ENCODE results near the gene KREMEN1. TPM values are rescaled to one million over a fixed set of nuclear protein-coding genes. Genes with fewer than 3 reads are reported as not detected.

Gene KREMEN1
- total RNA-seq, 3 donors from 2014 or later = 18.3 to 35.1 (median 28.6) TPM

GRCh38 chr22:29149841-29150555 lies 77.2 kb downstream of the KREMEN1 start:
- H3K36me3 ChIP-seq (ENCODE audit: low read depth) = no peaks in the 10 kb centered on the region
- intact Hi-C loops (cut with DNase I, micrococcal nuclease) = no loop called here
- DNase-seq = peak in 2 of 3 donors; percentile 20 to 27

DNA sequence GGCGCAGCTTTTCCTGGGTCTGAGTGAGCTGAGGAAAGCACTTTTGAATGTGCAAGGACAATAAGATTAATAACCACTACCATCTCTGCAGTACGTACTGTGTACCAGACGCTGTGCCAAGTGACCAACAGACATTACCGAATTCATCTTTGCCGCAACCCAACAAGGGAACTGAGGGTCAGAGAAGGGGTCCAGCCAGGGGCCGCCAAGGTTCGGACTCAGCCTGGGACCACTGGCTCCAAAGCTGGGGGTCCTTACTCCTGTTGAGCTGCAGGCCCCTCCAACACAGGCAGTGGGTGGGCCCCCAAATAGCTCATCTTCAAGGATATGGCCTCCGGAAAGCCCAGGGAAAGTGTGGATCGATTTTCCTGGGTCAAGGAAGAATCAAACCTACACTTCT lies 77.9 kb downstream of the KREMEN1 start:
- H3K4me3 ChIP-seq = no peak overlapping the region
- intact Hi-C loops (cut with DNase I, micrococcal nuclease) = no loop called here
- H3K36me3 ChIP-seq (ENCODE audit: low read depth) = no peaks in the 10 kb centered on the region
- ATAC-seq (no peak), DNase-seq (peak in 1 of 3 donors; percentile 20)
- peaks cover 3% of the 10 kb centered on the region for H3K4me1 ChIP-seq (ENCODE audit: low read depth)
- TF ChIP-seq, protein P1, sequence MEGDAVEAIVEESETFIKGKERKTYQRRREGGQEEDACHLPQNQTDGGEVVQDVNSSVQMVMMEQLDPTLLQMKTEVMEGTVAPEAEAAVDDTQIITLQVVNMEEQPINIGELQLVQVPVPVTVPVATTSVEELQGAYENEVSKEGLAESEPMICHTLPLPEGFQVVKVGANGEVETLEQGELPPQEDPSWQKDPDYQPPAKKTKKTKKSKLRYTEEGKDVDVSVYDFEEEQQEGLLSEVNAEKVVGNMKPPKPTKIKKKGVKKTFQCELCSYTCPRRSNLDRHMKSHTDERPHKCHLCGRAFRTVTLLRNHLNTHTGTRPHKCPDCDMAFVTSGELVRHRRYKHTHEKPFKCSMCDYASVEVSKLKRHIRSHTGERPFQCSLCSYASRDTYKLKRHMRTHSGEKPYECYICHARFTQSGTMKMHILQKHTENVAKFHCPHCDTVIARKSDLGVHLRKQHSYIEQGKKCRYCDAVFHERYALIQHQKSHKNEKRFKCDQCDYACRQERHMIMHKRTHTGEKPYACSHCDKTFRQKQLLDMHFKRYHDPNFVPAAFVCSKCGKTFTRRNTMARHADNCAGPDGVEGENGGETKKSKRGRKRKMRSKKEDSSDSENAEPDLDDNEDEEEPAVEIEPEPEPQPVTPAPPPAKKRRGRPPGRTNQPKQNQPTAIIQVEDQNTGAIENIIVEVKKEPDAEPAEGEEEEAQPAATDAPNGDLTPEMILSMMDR (IDR thresholded peaks at IDR 0.05) = no peak
- H3K9me3 ChIP-seq = no peaks in the 10 kb centered on the region

More at GRCh38 chr22:29149841-29150555, 77.2 kb downstream of the KREMEN1 start:
- no peaks in the 10 kb centered on the region for H3K9me3 ChIP-seq
- TF ChIP-seq, protein P1 (IDR thresholded peaks at IDR 0.05) = no peak
- ATAC-seq = no peak
- peaks cover 3% of the 10 kb centered on the region for H3K4me1 ChIP-seq (ENCODE audit: low read depth)
- H3K4me3 ChIP-seq = no peak overlapping the region

GRCh38 chr22:29151316-29151715 lies 78.5 kb downstream of the KREMEN1 start:
- DNase-seq = peak in 1 of 3 donors; percentile 8
- Histone ChIP-seq H3K4me1 (ENCODE audit: low read depth) (peaks cover 3% of the 10 kb centered on the region), H3K36me3 (ENCODE audit: low read depth) (no peaks in the 10 kb centered on the region), H3K9me3 (no peaks in the 10 kb centered on the region), H3K4me3 (no peak overlapping the region)
- no peak for ATAC-seq
- TF ChIP-seq, protein P1 (IDR thresholded peaks at IDR 0.05) = no peak
- intact Hi-C loops (cut with DNase I, micrococcal nuclease) = no loop called here

DNA sequence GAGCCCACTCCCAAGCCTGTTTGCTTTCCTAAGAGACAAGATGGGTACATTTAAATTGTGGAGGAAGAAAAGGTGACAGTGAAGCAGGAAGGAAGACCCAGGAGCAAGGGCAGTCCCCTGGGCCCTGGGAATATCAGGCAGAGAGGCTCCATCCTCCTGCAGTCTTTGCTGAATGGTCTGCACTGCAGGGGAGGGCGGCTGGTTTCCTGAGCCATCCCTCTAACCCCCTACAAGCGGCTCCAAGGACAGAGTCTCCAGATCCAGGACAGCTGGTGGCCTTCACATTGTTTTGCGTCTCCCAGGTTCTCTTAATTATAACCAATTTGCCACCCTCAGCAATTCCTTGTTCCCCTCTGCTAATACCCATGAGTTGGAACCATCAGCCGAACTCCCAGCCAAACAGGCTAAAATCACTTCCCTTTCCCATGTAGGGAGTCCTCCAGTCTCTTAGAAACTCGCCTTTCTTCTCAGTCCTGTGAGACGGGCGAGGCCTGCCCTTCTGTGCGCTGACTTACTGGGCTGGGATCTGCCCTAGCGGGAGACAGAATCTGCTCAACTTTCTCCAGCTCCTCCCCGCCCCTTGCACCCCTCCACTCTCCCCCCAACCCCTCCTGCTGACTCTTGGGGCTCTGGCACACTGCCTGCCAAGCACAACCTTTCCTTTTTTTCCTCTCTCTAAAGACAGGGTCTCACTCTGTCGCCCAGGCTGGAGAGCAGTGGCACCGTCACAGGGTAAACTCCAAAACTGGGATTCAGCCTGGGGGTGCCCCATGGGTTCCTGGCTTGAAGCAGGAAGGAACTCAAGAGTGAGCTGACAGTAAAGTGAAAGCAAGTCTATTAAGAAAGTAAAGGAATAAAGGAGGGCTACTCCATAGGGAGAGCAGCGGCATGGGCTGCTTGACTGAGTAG lies 79.5 kb downstream of the KREMEN1 start:
- TF ChIP-seq, protein P1 (IDR thresholded peaks at IDR 0.05) = no peak
- Histone ChIP-seq H3K4me1 (ENCODE audit: low read depth) (peaks cover 3% of the 10 kb centered on the region), H3K4me3 (no peak overlapping the region), H3K9me3 (no peaks in the 10 kb centered on the region), H3K36me3 (ENCODE audit: low read depth) (no peaks in the 10 kb centered on the region)
- ATAC-seq (peak; percentile 40), DNase-seq (peak in 2 of 3 donors; percentile 34 to 37)
- intact Hi-C loops (cut with DNase I, micrococcal nuclease) = no loop called here

DNA sequence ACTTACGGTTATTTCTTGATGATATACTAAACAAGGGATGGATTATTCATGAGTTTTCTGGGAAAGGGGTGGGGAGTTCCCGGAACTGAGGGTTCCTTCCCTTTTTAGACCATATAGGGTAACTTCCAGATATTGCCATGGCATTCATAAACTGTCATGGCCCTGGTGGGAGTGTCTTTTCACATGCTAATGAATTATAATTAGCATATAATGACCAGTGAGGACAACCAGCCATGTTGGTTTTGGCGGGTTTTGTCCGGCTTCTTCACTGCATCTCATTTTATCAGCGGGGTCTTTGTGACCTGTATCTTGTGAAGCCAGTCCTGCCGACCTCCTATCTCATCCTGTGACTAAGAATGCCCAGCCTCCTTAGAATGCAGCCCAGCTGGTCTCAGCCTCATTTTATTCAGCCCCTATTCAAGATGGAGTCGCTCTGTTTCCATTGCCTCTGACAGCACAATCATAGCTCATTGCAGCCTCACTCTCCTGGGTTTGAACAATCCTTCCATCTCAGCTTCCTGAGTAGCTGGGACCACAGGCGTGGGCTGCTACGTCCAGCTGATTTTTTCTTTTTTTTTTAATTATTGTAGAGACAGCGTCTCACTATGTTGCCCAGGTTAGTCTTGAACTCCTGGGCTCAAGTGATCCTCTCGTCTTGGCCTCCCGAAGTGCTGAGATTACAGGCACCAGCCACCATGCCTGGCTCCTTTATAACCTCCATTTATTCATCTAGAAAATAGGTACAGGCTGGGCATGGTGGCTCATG lies 80.3 kb downstream of the KREMEN1 start:
- H3K4me1 ChIP-seq (ENCODE audit: low read depth) = peaks cover 3% of the 10 kb centered on the region
- no peaks in the 10 kb centered on the region for H3K9me3 ChIP-seq
- TF ChIP-seq, protein P1 (IDR thresholded peaks at IDR 0.05) = no peak
- peak in 2 of 3 donors; percentile 2 to 30 for DNase-seq
- H3K36me3 ChIP-seq (ENCODE audit: low read depth) = no peaks in the 10 kb centered on the region
- no peak overlapping the region for H3K4me3 ChIP-seq
- no peak for ATAC-seq
- intact Hi-C loops (cut with DNase I, micrococcal nuclease) = no loop called here
